Measurements from ENCODE around the gene PDE4D. TPM values are rescaled to one million over a fixed set of nuclear protein-coding genes. Genes with fewer than 3 reads are reported as not detected.

Gene PDE4D
- total and polyA plus RNA-seq, 10 of the 15 experiments (the other 5 are each of a cell fraction or from before 2014, with no cell fraction given), result 0.87 to 4.1 (median 2.2) TPM

- Histone ChIP-seq H3K27ac (ENCODE audit: control insufficient read depth, insufficient read depth) (no peak overlapping the region), H2AFZ (ENCODE audit: control insufficient read depth, low read depth, low read length) (no peak overlapping the region), H3K4me2 (ENCODE audit: control insufficient read depth, insufficient read depth) (no peak overlapping the region), H3K4me3 (no peak overlapping the region), H3K79me2 (ENCODE audit: control insufficient read depth, insufficient read depth, low read length) (no peaks in the 10 kb centered on the region), H3K4me1 (ENCODE audit: control insufficient read depth, insufficient read depth, low read length) (no peaks in the 10 kb centered on the region), H3K9me3 (replicated peaks; ENCODE audit: control insufficient read depth, insufficient read depth, low read length) (no peaks in the 10 kb centered on the region; the same call in 2 of the 3 replicates), H3K27me3 (replicated peaks in 1 of 2; ENCODE audit: control insufficient read depth in 2 of 2, insufficient read depth in 2 of 2, low read length in 1 of 2) (no peaks in the 10 kb centered on the region), H3K36me3 (ENCODE audit: control insufficient read depth in 2 of 2, insufficient read depth in 2 of 2, low read length in 1 of 2) (no peaks in the 10 kb centered on the region), H3K9ac (ENCODE audit: control insufficient read depth, insufficient read depth, low read length) (no peak overlapping the region), H4K20me1 (ENCODE audit: control insufficient read depth, insufficient read depth) (no peaks in the 10 kb centered on the region)
- BruUV-seq (replicated peaks), result no TSS peak
- POLR2A ChIA-PET, result no interaction called here
- FAIRE-seq (no peak), ATAC-seq (no peak), DNase-seq (ENCODE audit: low read depth, low spot score) (no peak)
- SMC1A ChIA-PET (ENCODE audit: uncharacterized antibody, unreplicated experiment), result interaction anchor here (1.0 to 1.9 kb wide), 4 partner anchors 9 to 14 kb away, joined by 3 to 4 read pairs (median 3); no protein-coding TSS in a partner anchor
- in situ Hi-C loops (cut with MboI) (no loop called here), intact Hi-C loops (cut with micrococcal nuclease; ENCODE audit: unreplicated experiment) (no loop called here)
- RAD21 ChIA-PET (ENCODE audit: unreplicated experiment), result no interaction called here
- CTCF ChIA-PET, result interaction anchor here (0.8 kb wide), 1 partner anchor 57 kb away, joined by 3 read pairs; no protein-coding TSS in a partner anchor
- WGBS (ENCODE audit: insufficient coverage, insufficient replicate concordance, low lambda C conversion rate, missing lambda C conversion rate), result 38% methylated on average over 11 of the region's 11 CpGs
- TF ChIP-seq USF2 (IDR thresholded peaks at IDR 0.05; ENCODE audit: borderline replicate concordance, low read depth, low read length) (no peak), RCOR1 (conservative IDR thresholded peaks at IDR 0.05; ENCODE audit: low read depth, low read length) (no peak), CBX5 (IDR thresholded peaks at IDR 0.05; ENCODE audit: low read depth) (no peak), JUNB (IDR thresholded peaks at IDR 0.05) (no peak), MTA3 (IDR thresholded peaks at IDR 0.05; ENCODE audit: borderline replicate concordance, low read length) (no peak), RB1 (IDR thresholded peaks at IDR 0.05; ENCODE audit: borderline replicate concordance) (no peak), DPF2 (IDR thresholded peaks at IDR 0.05) (no peak), CEBPZ (IDR thresholded peaks at IDR 0.05; ENCODE audit: low read depth, low read length) (no peak), SIX5 (IDR thresholded peaks at IDR 0.05; ENCODE audit: low read depth, low read length, severe bottlenecking) (no peak), SMAD5 (IDR thresholded peaks at IDR 0.05; ENCODE audit: low read depth) (no peak), RAD21 (IDR thresholded peaks at IDR 0.05; ENCODE audit: insufficient read depth, low read depth, low read length) (no peak)
- TF ChIP-seq, protein P1, sequence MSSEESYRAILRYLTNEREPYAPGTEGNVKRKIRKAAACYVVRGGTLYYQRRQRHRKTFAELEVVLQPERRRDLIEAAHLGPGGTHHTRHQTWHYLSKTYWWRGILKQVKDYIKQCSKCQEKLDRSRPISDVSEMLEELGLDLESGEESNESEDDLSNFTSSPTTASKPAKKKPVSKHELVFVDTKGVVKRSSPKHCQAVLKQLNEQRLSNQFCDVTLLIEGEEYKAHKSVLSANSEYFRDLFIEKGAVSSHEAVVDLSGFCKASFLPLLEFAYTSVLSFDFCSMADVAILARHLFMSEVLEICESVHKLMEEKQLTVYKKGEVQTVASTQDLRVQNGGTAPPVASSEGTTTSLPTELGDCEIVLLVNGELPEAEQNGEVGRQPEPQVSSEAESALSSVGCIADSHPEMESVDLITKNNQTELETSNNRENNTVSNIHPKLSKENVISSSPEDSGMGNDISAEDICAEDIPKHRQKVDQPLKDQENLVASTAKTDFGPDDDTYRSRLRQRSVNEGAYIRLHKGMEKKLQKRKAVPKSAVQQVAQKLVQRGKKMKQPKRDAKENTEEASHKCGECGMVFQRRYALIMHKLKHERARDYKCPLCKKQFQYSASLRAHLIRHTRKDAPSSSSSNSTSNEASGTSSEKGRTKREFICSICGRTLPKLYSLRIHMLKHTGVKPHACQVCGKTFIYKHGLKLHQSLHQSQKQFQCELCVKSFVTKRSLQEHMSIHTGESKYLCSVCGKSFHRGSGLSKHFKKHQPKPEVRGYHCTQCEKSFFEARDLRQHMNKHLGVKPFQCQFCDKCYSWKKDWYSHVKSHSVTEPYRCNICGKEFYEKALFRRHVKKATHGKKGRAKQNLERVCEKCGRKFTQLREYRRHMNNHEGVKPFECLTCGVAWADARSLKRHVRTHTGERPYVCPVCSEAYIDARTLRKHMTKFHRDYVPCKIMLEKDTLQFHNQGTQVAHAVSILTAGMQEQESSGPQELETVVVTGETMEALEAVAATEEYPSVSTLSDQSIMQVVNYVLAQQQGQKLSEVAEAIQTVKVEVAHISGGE (CRISPR knock-in tag; IDR thresholded peaks at IDR 0.05), result no peak
- TF ChIP-seq, protein P2, sequence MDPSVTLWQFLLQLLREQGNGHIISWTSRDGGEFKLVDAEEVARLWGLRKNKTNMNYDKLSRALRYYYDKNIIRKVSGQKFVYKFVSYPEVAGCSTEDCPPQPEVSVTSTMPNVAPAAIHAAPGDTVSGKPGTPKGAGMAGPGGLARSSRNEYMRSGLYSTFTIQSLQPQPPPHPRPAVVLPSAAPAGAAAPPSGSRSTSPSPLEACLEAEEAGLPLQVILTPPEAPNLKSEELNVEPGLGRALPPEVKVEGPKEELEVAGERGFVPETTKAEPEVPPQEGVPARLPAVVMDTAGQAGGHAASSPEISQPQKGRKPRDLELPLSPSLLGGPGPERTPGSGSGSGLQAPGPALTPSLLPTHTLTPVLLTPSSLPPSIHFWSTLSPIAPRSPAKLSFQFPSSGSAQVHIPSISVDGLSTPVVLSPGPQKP (IDR thresholded peaks at IDR 0.05; ENCODE audit: low read depth, low read length), result no peak
- TF ChIP-seq, protein P3, sequence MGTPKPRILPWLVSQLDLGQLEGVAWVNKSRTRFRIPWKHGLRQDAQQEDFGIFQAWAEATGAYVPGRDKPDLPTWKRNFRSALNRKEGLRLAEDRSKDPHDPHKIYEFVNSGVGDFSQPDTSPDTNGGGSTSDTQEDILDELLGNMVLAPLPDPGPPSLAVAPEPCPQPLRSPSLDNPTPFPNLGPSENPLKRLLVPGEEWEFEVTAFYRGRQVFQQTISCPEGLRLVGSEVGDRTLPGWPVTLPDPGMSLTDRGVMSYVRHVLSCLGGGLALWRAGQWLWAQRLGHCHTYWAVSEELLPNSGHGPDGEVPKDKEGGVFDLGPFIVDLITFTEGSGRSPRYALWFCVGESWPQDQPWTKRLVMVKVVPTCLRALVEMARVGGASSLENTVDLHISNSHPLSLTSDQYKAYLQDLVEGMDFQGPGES (IDR thresholded peaks at IDR 0.05), result no peak
Measured at GRCh38 chr5:59116231-59116865, 777.2 kb downstream of the PDE4D start.

Measured in GM12878 (cell line).